Gastroesophageal sphincter (tissue), 3 donors: ENCODE measurements around the gene MPST.

ENCODE experiments used
- POLR2A ChIP-seq, 2 donors: fragments of 450-650 bp; IDR thresholded peaks; one replicate each; pipeline ENCODE4 v1.6.1; 2017; ENCODE audit warnings: antibody characterized with exemption in 2 of 2, mild to moderate bottlenecking in 2 of 2, moderate library complexity in 1 of 2
- POLR2AphosphoS5 ChIP-seq: sonication (generic); formaldehyde crosslinking; IDR thresholded peaks from one replicate; pipeline ENCODE4 v1.6.1; 2017; ENCODE audit warnings: antibody characterized with exemption
- TF ChIP-seq, protein P1 (sequence below), 4 experiments: fragments of 200-600 bp in 2 of 4; fragments of 450-650 bp in 2 of 4; sonication (generic) in 1 of 4; IDR thresholded peaks; one replicate each; pipeline ENCODE4 v1.5.1; 2017 to 2019; ENCODE audit warnings: antibody characterized with exemption in 4 of 4, mild to moderate bottlenecking in 2 of 4, moderate library complexity in 2 of 4

DNA sequence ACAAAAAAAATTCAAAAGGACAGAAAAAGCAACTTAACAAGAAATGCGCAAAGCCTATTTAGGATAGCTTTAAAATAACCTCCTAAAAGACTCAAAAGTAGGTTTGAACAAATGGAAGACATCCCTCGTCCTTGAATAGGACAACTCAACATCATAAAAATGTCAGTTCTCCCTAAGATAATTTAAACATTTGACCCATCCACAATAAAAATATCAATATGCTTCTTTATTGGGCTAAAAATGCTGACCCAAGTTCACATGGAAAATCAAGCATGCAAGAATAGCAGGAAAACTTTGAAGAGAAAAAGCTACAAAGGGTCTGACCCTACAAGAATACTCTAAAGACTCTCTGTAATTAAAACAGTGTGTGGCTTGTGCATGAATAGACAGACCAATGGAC lies 19.9 kb downstream of the MPST start:
- TF ChIP-seq POLR2AphosphoS5 (no peak), POLR2A (IDR thresholded peaks at IDR 0.05) (no peak)
- TF ChIP-seq, protein P1, sequence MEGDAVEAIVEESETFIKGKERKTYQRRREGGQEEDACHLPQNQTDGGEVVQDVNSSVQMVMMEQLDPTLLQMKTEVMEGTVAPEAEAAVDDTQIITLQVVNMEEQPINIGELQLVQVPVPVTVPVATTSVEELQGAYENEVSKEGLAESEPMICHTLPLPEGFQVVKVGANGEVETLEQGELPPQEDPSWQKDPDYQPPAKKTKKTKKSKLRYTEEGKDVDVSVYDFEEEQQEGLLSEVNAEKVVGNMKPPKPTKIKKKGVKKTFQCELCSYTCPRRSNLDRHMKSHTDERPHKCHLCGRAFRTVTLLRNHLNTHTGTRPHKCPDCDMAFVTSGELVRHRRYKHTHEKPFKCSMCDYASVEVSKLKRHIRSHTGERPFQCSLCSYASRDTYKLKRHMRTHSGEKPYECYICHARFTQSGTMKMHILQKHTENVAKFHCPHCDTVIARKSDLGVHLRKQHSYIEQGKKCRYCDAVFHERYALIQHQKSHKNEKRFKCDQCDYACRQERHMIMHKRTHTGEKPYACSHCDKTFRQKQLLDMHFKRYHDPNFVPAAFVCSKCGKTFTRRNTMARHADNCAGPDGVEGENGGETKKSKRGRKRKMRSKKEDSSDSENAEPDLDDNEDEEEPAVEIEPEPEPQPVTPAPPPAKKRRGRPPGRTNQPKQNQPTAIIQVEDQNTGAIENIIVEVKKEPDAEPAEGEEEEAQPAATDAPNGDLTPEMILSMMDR (IDR thresholded peaks at IDR 0.05) = no peak
